ENCODE results near the gene CBFA2T3. TPM values are rescaled to one million over a fixed set of nuclear protein-coding genes. Genes with fewer than 3 reads are reported as not detected.

The CBFA2T3 gene
- total RNA-seq, 1 donor from 2014 or later: 0.51 TPM

DNA sequence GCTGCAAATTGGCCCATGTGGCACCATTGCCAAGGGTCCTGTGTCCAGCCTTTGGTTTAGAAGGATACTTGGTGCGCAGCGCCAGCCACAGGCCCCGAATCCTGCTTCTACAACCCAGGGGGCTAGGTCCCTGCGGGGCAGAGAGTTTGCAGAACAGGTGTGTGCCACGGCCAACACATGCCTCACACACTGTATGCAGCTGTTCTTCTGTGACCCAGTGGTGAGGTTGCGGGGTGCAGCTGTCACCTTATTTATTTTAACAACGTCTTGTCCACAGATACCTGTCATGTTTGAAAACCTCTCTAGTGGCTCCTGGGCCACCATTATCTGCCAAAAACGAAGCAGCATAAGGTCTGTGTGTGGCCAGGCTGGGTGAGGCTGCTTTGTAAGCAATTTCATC lies 11.6 kb downstream of the CBFA2T3 start:
- intact Hi-C loops (cut with micrococcal nuclease): no loop called here

DNA sequence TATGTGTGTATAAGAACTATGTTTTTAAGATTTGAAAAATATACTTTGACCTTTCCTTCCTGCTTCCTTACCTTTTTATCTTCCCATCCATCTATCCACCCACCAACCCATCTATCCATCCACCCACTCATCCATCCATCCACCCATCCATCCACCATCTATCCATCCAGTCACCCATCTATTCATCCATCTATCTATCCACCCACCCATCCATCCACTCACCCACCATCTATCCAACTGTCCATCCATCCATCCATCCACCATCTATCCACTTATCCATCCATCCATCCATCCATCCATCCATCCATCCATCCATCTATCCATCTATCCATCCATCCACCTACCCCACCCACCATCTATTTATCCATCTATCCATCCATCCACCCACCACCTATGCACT lies 12.4 kb downstream of the CBFA2T3 start:
- intact Hi-C loops (cut with micrococcal nuclease): no loop called here

DNA sequence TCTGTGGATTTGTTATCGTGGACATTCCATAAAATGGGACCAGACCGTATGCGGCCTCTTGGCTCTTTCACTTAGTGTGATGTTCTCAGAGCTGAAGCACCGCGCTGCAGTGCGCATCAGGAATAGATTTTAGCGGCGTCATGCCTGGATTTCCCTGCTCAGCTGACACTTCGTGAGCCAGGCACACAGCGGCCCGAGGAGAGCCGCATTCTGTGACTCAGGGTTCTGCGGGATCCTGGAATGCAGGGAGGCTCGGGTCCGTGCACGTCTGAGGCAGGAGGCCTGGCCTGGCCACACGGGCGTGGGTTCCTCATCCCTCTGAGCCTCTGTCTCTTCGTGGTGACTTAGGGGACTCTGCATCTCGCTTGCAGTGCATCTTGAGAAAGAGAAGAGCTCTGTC lies 13.4 kb downstream of the CBFA2T3 start:
- intact Hi-C loops (cut with micrococcal nuclease): no loop called here

DNA sequence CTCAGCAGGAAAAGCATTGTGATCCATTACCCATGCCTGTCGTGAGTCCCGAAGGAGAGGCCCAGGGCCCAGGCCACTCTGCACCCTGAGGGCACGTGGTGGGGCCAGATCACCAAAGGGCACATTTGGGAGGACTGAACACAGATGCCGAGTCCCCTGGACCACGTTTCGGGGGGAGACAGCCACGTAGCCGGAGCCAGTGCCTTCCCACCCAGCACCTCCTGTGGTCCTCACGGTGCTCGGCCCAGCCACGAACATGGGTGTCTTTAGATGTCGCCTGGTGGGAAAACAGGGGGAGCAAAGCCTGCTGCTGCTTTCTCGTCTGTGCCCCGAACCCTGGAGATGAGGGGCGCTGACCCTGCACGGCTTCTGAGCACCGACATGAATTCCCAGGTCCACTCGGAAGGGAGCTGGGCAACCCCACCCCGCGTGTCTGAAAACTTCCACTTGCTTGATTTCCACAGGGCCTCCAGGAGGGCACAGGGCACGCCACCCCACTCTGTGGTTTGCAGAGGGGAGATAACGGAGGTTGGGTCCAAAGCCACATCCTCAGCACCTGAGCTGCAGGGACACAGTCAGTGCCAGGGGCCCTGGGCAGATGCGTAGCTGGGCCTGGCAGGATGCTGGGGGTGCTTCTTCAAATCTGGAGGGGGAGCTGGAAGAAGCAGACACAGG lies 14.4 kb downstream of the CBFA2T3 start:
- intact Hi-C loops (cut with micrococcal nuclease): no loop called here

DNA sequence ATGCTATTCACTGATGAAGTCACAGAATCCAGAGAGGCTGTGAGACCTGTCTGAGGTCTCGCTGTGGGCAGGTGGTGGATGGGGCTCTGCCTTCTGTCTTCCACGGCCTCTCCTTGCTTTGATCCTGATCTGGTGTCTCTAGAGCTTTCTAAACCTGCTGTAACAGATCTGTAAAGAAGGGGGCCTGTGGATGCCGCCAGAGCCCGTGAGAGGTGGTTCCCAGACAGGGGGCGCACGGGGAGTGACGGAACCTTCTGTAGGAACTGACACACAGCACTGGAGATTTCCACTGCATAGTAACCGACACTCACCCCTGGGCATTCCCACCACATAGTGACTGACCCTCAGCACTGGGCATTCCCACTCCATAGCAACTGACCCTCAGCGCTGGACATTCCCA lies 16.0 kb downstream of the CBFA2T3 start:
- intact Hi-C loops (cut with micrococcal nuclease): no loop called here

DNA sequence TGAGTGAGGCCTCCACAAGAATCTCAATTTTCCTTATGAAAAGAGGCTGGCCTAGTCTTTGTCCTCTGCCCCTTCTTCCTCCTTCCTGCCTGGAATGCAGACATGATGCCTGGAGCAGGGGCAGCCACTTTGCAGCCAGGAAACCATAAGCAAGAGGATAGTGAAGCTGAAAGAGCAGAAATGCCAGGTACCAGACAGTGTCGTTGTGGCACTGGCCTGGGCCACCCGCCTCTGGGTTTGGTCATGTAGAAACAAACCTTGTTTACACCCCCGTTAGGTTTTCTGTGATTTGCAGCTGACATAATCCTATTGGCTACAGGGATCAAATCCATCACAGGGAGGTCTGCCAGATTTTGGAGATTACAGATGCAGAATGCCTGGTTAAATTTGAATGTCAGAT lies 16.5 kb downstream of the CBFA2T3 start:
- intact Hi-C loops (cut with micrococcal nuclease): no loop called here

DNA sequence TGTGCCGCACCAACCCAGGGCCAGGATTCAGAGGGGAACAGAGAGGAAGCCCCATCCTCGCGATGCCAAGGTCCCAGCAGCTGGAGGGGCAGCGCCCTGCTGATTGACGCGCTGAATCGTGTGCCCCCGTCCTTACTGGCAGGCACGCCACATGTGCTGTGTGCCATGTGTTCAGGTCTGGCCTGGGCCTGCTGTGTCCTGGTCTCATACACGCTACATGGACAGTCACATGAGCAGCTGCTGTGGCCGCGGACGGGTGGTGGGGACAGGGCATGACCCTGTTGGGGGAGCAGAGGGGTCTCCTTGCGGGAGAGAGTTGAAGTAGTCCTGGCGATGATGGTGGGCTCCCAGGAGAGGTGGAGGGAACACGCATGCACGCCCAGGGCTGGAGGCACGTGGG lies 18.0 kb downstream of the CBFA2T3 start:
- intact Hi-C loops (cut with micrococcal nuclease): no loop called here

DNA sequence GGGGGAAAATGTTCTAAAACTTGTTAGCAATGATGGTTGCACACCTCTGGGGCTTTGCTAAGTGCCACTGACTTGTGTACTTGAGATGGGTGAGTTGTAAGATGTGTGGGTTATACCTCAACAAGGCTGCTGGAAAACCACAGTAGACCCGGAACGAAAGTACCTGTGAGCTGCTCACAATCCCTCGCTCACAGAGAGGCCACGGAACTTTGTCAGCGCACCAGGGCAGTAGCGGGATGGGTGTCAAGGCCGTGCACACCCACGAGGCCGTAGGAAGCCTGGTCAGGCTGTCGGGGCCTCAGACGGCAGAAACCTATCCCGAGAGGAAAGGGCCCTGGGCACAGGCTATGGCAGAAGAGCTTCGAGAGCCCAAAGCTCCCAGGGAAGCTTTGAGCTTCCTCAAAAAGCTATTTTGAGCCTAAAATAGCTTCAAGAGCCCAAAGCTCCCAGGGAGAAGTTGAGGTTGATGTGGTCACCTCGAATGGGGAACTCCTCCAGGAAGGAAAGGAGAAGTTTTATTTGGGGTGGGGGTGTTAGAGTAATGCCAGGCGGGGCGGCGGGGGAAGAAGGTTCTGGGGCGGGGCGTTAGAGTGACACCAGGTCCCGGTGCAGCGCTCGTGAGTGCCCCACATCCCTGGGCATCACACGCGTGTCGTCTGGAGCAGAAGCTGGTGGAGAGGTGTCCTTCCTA lies 19.0 kb downstream of the CBFA2T3 start:
- intact Hi-C loops (cut with micrococcal nuclease): no loop called here

DNA sequence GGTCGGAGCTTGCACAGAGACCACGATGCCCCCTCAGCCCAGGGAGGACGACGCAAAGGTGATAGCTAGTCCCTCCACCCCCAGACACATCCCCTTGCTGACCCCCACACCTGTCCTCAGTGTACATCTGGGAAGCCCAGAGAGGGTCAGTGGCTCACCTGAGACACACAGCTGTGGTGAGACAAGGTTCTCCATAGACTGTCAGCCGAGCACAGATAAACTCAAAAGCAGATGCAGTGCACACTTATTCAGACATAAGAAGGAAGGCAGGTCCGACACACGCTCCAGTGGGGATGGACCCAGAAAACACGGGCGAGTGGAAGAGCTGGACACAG lies 19.6 kb downstream of the CBFA2T3 start:
- intact Hi-C loops (cut with micrococcal nuclease): no loop called here

DNA sequence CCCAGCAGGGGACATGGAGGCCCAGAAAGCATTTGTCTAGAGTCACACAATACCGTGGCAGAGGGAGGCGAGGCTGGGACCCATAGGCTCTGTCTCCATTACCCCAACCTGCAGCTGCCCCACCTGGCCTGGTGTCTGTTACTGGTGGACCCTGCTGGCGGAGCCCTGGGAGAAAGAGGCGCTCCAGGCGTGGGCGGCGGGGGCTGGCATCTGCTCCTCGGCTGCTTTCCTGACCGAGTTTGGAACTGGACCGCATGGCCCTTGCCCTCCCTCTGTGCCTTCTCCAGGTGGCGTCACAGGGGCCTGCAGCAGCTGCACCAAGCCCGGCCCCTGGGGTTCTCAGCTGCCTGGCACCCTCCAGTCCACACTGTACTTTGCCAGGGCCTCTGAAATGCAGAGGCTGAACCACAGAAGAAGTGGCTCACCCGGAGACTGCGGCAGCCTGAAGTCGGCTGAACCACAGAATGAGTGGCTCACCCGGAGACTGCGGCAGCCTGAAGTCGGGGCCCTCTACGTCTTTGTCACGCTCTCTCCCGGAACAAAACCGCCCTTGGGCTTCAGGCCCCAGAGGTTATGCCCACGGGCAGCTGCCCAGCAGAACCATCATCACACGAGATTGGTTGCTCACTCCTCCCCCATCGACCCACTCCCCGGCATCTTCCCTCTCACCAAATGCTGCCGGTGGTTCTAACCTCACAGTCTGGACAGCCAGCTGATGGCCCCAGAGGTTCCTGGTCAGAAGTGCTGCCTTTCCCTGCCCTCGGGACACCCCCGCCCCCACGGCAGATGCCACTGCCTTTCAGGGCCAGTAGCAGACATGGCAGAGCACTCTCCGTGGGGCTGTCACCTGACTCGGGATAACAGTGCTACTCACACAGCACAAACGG lies 20.2 kb downstream of the CBFA2T3 start:
- intact Hi-C loops (cut with micrococcal nuclease): no loop called here

DNA sequence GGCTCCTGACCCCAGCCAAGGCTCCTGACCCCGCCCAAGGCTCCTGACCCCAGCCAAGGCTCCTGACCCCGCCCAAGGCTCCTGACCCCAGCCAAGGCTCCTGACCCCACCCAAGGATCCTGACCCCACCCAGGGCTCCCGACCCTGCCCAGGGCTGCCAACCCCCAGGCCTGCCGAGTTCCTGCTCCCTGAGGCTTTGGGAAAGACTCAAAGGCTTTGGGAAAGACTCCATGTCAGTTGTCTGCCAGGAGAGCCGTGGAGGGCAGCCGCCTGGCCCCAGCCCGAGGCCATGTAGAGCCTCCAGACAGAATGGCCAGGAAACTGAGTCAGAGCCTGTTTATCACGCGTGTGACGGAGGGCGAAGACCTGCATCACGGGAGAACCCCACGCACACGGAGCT lies 21.1 kb downstream of the CBFA2T3 start:
- intact Hi-C loops (cut with micrococcal nuclease): no loop called here

DNA sequence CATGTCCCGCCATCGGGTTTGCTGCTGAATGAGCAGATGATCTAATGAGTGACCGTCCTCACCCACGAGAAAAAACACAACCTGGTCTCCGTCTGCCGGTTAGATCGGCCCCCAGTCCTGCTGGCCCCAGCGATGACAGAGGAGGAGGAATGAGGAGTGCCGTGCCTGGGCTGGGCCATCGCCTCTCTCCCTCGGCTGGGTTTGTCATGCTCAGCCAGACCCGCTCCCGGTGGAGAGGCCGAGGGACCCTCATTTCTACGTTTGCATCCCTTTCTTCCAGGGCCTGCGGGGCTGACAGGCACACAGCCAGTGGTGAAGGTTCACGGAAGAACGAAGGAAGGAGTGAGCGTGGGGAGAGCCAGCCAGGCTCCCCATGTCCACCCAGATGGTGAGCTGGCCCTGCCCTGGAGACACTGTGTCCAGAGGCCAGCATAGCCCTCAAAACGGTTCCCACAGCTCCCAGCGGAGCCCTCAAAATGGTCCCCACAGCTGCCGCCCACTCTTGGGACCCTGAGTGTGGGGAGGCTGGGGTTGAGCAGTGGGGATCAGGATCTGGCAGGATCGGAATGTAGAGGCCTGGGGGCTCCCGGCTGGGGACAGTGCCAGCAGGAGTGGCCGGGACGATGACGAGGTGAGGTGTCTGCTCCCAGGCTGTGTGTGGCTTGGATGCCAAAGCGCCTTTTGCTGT lies 23.9 kb downstream of the CBFA2T3 start:
- intact Hi-C loops (cut with micrococcal nuclease): no loop called here

DNA sequence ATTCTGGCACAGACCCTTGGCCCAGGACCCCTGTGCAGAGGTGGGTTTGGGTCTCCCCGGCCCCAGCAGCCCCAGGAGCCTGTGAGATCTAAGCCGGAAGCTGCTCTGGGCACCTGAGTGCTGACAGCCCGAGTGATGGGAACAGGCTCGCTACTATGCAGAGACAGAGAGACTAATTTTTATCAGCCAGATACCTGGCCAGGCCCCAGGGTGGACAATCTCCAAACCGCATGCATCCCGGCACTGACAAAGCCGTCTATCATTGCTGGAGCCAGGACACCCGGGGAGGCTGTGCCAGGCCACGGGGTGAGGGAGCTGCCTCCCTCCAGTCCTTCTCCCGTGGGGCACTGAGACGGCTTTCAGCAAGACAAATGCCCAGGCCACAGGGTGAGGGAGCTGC lies 25.0 kb downstream of the CBFA2T3 start:
- intact Hi-C loops (cut with micrococcal nuclease): no loop called here

DNA sequence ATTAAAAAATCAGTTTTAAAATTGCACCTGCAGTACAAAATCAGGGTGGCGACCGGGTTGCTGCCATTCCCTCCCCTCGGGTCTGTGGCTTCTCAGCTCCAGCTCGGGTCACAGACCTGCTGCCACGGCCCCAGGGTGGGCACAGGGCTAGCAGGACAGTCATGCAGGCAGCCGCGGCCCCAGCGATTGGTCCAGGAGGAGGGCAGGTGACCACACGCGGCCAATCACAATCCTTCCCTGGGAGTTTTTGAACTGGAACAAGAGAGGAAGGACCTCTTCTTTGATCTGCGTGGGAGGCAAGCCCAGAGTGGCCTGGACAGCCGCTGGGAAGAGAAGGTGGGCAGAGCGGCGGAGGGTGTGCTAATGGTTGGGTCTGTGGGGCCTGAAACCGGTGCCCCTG lies 25.5 kb downstream of the CBFA2T3 start:
- intact Hi-C loops (cut with micrococcal nuclease): no loop called here

DNA sequence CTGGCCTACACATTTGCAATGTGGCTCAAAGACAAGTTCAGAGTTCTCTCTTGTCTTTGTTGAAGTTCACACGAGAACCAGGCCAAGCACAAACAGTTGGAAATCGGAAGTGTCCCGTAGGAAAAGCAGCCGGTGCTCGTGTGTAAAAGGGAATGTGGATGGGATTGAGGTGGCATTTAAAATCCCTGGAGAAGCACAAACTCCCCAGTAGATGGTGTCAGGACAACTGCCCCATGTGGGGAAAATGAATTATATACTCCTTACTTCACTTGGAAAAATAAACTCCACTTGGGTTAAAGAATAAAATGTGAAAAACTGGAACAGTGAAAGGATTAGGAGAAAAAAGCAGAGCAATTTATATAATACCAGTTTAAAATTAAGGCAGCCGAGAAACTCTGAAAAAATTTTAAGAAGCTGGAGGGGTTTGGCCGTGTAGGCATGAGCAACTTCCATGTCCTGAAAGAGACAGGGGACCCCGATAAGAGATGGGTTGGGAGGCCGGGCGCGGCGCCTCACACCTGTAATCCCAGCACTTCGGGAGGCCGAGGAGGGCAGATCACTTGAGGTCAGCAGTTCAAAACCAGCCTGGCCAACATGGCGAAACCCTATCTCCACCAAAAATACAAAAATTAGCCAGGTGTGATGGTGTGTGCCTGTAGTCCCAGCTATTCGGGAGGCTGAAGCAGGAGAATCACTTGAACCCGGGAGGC lies 28.1 kb downstream of the CBFA2T3 start:
- intact Hi-C loops (cut with micrococcal nuclease): no loop called here

DNA sequence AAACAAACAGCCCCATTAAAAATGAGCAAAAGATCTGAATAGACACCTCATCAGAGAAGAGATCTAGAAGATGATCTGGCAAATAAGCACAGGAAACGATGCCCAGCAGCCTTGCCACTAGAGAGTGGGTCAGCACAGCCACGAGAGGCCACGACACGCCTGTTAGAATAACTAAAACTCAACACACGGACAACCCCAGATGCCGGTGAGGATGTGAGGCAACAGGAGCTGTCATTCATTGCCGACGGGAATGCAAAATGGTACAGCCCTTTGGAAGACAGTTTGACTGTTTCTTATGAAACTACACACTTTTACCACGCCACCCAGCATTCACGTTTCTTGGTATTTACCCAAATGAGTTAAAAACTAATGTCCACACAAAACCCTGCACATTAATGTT lies 31.5 kb downstream of the CBFA2T3 start:
- intact Hi-C loops (cut with micrococcal nuclease): no loop called here

DNA sequence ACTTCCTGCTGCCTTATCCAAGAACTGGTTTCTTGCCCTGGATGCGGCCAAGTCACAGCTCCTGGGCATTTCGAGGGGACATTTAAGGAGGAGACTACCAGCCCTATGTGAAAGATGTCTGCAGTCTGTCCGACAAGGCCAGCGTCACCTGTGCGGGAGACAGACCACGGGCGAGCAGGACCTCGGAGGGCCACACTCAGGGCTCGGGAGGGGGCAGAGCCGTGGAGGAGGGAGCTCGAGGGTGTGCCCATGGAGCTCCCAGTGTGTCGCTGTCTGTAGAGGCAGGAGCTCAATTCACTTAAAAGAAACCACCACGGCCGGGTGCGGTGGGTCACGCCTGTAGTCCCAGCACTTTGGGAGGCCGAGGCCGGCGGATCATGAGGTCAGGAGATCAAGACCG lies 33.3 kb downstream of the CBFA2T3 start:
- intact Hi-C loops (cut with micrococcal nuclease): loop anchor here (5.0 kb wide), 1 partner anchor 154 kb away; no protein-coding TSS in a partner anchor

DNA sequence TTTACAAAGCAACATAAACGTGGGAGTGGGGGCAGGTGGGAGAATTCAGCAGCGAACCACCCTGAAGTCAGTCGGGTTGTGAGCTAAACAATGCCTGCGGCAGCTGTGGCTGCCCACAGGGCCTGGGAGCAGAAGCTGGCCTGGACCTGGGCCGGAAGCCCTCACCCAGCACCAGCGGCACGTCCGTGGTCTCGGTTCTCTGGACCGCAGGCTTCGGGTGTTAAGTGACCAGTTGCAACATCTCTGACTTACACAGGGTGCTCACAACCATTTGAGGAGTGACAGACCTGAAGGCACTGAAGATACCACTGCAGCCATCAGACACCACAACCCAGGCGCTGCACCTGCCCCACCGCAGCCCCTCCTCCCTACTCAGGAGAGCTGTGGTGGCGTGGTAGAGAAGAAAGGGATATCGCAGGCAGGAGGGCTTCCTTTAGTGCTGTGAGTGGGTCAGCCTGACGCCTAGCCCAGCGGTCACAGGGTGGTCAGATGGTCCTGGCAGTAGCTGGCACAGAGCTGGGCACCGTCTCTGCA lies 33.8 kb downstream of the CBFA2T3 start:
- intact Hi-C loops (cut with micrococcal nuclease): loop anchor here (5.0 kb wide), 1 partner anchor 154 kb away; no protein-coding TSS in a partner anchor

DNA sequence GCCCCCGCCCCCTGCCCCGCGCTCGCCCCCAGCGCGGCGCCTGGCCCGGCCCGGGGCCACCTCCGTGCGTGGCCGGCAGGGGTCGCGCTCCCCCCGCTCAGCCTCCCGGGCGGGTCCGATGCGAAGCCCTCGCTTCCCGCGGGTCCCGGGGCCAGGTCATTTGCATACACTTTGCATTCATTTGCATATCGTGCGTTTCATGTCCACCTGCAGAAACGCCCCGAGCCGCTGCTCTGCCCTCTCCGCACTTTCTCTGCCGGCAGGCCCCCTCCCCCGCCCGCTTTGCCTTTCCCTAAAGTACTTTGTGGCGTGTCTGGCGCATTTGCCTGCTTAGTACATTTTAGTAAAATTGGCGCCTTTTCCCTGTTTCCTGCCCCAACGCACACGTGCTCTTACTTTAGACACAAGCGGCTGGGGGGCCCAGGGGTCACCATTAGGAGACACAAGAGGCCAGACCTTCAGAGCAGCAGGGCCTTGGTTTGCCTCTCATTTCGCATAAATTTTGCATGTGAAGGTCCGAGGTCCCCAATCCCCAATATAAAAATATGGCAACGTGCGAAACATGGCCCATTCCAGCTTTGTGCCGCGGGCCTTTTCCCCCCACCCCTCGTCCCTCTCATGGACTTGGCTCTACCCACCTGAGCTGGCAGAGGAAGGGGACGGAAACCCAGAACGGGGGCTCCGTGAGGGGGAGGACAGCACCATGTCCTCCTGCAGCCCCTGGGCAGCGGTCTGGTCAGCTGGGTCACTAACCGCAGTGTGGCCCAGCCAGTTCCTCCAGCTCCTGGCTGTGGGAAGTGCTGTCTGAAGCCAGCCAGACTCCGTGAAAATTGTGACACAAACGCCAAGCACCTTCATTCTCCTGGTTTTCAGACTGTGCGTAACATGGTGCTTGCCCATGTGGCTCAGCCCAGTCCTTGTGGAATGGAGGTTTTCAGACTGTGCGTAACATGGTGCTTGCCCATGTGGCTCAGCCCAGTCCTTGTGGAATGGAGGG lies 34.8 kb downstream of the CBFA2T3 start:
- intact Hi-C loops (cut with micrococcal nuclease): loop anchor here (1.0 to 5.0 kb wide), 3 partner anchors 155 to 274 kb away; no protein-coding TSS in a partner anchor
